Measurements from ENCODE around the gene GNB1L.

DNA sequence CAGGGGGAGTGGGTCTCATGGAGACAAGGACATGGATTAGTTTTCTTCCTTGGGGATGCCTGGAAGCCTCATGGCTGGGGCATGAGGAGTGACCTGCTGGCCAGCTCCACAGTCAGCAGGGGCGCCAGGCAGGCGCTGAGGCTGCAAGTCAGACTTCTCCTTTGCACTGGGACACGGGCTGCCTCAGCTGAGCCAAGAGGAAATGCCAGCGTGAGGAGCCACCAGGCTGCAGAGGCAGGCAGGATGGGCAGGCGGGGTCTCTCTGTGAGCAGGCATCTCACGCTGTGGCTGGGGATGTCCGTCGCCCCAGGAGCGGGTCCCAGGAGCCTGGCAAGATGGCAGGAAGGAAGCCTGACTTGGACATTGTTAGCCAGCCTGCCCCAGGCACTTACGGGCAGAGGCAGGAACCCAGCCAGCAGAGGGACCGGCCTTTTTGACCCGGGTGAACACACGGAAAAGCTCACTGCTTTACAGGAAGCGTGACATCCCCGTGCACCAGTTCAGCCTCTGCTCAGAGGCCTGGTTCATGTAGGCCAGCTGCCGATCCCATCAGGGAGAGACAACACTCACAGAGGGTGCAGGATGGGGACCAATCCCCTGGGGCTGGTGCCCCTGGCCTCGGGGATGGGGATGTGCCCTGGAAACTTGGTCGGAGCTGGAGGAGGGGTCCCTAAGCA lies 10.2 kb downstream of the GNB1L start:
- no peak for TF ChIP-seq RCOR1 (conservative IDR thresholded peaks at IDR 0.05; ENCODE audit: low read depth, low read length)
- TF ChIP-seq, protein P1, sequence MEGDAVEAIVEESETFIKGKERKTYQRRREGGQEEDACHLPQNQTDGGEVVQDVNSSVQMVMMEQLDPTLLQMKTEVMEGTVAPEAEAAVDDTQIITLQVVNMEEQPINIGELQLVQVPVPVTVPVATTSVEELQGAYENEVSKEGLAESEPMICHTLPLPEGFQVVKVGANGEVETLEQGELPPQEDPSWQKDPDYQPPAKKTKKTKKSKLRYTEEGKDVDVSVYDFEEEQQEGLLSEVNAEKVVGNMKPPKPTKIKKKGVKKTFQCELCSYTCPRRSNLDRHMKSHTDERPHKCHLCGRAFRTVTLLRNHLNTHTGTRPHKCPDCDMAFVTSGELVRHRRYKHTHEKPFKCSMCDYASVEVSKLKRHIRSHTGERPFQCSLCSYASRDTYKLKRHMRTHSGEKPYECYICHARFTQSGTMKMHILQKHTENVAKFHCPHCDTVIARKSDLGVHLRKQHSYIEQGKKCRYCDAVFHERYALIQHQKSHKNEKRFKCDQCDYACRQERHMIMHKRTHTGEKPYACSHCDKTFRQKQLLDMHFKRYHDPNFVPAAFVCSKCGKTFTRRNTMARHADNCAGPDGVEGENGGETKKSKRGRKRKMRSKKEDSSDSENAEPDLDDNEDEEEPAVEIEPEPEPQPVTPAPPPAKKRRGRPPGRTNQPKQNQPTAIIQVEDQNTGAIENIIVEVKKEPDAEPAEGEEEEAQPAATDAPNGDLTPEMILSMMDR (IDR thresholded peaks at IDR 0.05 in 2 of 3, conservative IDR thresholded peaks at IDR 0.05 in 1 of 3; ENCODE audit: control insufficient read depth in 2 of 3, extremely low read depth in 1 of 3, insufficient read depth in 1 of 3, low read depth in 3 of 3, low read length in 3 of 3), result no peak
- no peak for TF ChIP-seq POLR2AphosphoS5 (IDR thresholded peaks at IDR 0.05; ENCODE audit: low read length)
- no peak for TF ChIP-seq FOXK2 (IDR thresholded peaks at IDR 0.05)
- TF ChIP-seq, protein P2, sequence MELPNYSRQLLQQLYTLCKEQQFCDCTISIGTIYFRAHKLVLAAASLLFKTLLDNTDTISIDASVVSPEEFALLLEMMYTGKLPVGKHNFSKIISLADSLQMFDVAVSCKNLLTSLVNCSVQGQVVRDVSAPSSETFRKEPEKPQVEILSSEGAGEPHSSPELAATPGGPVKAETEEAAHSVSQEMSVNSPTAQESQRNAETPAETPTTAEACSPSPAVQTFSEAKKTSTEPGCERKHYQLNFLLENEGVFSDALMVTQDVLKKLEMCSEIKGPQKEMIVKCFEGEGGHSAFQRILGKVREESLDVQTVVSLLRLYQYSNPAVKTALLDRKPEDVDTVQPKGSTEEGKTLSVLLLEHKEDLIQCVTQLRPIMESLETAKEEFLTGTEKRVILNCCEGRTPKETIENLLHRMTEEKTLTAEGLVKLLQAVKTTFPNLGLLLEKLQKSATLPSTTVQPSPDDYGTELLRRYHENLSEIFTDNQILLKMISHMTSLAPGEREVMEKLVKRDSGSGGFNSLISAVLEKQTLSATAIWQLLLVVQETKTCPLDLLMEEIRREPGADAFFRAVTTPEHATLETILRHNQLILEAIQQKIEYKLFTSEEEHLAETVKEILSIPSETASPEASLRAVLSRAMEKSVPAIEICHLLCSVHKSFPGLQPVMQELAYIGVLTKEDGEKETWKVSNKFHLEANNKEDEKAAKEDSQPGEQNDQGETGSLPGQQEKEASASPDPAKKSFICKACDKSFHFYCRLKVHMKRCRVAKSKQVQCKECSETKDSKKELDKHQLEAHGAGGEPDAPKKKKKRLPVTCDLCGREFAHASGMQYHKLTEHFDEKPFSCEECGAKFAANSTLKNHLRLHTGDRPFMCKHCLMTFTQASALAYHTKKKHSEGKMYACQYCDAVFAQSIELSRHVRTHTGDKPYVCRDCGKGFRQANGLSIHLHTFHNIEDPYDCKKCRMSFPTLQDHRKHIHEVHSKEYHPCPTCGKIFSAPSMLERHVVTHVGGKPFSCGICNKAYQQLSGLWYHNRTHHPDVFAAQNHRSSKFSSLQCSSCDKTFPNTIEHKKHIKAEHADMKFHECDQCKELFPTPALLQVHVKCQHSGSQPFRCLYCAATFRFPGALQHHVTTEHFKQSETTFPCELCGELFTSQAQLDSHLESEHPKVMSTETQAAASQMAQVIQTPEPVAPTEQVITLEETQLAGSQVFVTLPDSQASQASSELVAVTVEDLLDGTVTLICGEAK (IDR thresholded peaks at IDR 0.05; ENCODE audit: borderline replicate concordance), result no peak
- TF ChIP-seq, protein P3, sequence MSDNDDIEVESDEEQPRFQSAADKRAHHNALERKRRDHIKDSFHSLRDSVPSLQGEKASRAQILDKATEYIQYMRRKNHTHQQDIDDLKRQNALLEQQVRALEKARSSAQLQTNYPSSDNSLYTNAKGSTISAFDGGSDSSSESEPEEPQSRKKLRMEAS (IDR thresholded peaks at IDR 0.05; ENCODE audit: low read depth, low read length), result no peak
- no peak for TF ChIP-seq BACH1 (IDR thresholded peaks at IDR 0.05; ENCODE audit: borderline replicate concordance)

Data from GM12878 (cell line).